ENCODE results near the gene PTPRE. TPM values are rescaled to one million over a fixed set of nuclear protein-coding genes. Genes with fewer than 3 reads are reported as not detected.

PTPRE gene
- total and polyA plus RNA-seq, 4 experiments from 2014 or later: 6.5 to 27.6 (median 18.9) TPM

- Mint-ChIP-seq H3K27ac (peak overlapping the region in 6 of 7 donors; percentile 36 to 72 (median 54)), H3K4me3 (no peak overlapping the region), H3K9me3 (no peaks in the 10 kb centered on the region), H3K4me1 (peaks cover 10 to 41% (median 26%) of the 10 kb centered on the region in 4 donors), H3K36me3 (peaks cover 0 to 10% of the 10 kb centered on the region in 2 donors), H3K27me3 (no peaks in the 10 kb centered on the region)
- H3K4me1 ChIP-seq (ENCODE audit: insufficient read depth, low read length): peaks cover 27% of the 10 kb centered on the region
- DNase-seq: no peak
- POLR2A ChIA-PET (ENCODE audit: partially characterized antibody): interaction anchor here (0.6 to 1.2 kb wide), 2 partner anchors 20 to 21 kb away, joined by 3 to 4 read pairs; no protein-coding TSS in a partner anchor
- H3K36me3 ChIP-seq (ENCODE audit: insufficient read depth, low read length): no peaks in the 10 kb centered on the region
- no peak overlapping the region for H3K27ac ChIP-seq (ENCODE audit: low read depth, low read length)
- no peaks in the 10 kb centered on the region for H3K9me3 ChIP-seq (ENCODE audit: control insufficient read depth in 1 of 2, low read length in 2 of 2)
- CTCF ChIA-PET (ENCODE audit: partially characterized antibody): interaction anchor here (6.6 to 8.3 kb wide), 2 partner anchors 9 to 27 kb away, joined by 93 to 123 read pairs; no protein-coding TSS in a partner anchor
- no peak overlapping the region for H3K4me3 ChIP-seq (ENCODE audit: low read length in 2 of 2)
- H3K27me3 ChIP-seq (ENCODE audit: insufficient read depth, low read length): no peaks in the 10 kb centered on the region
- intact Hi-C loops (cut with micrococcal nuclease): no loop called here
Measured at GRCh38 chr10:128044186-128044585, 137.3 kb downstream of the PTPRE start.

GRCh38 chr10:128044961-128045832 is 138.3 kb downstream of the PTPRE start:
- ChIA-PET CTCF (ENCODE audit: partially characterized antibody) (interaction anchor here (0.6 to 8.3 kb wide), 5 partner anchors 10 to 166 kb away, joined by 3 to 123 read pairs (median 3); no protein-coding TSS in a partner anchor), POLR2A (ENCODE audit: partially characterized antibody) (interaction anchor here (0.6 to 4.7 kb wide), 3 partner anchors 10 to 19 kb away, joined by 3 to 169 read pairs (median 4); no protein-coding TSS in a partner anchor)
- Histone ChIP-seq H3K27ac (ENCODE audit: low read depth, low read length) (peak overlapping the region; percentile 83), H3K4me1 (ENCODE audit: insufficient read depth, low read length) (peaks cover 36% of the 10 kb centered on the region), H3K9me3 (ENCODE audit: control insufficient read depth in 1 of 2, low read length in 2 of 2) (no peaks in the 10 kb centered on the region), H3K27me3 (ENCODE audit: insufficient read depth, low read length) (no peaks in the 10 kb centered on the region), H3K4me3 (ENCODE audit: low read length in 2 of 2) (no peak overlapping the region), H3K36me3 (ENCODE audit: insufficient read depth, low read length) (no peaks in the 10 kb centered on the region)
- intact Hi-C loops (cut with micrococcal nuclease): no loop called here
- no peak for DNase-seq
- Mint-ChIP-seq H3K4me3 (peak overlapping the region in 3 of 8 donors; percentile 8 to 49 (median 17)), H3K36me3 (peaks cover 0 to 16% of the 10 kb centered on the region in 2 donors), H3K27me3 (no peaks in the 10 kb centered on the region), H3K27ac (peak overlapping the region; percentile 37 to 92 (median 74)), H3K9me3 (no peaks in the 10 kb centered on the region), H3K4me1 (peaks cover 18 to 51% (median 35%) of the 10 kb centered on the region in 4 donors)

- no peaks in the 10 kb centered on the region for H3K9me3 Mint-ChIP-seq
- H3K27me3 Mint-ChIP-seq: no peaks in the 10 kb centered on the region
- peak overlapping the region; percentile 83 for H3K27ac ChIP-seq (ENCODE audit: low read depth, low read length)
- no peak overlapping the region for H3K4me3 ChIP-seq (ENCODE audit: low read length in 2 of 2)
- intact Hi-C loops (cut with micrococcal nuclease): loop anchor here (2.0 kb wide), 2 partner anchors 35 to 81 kb away; partner anchors contain the start of gene MKI67
- DNase-seq: no peak
- POLR2A ChIA-PET (ENCODE audit: partially characterized antibody): interaction anchor here (0.8 to 4.7 kb wide), 2 partner anchors 11 to 19 kb away, joined by 4 to 169 read pairs; no protein-coding TSS in a partner anchor
- no peaks in the 10 kb centered on the region for H3K9me3 ChIP-seq (ENCODE audit: control insufficient read depth in 1 of 2, low read length in 2 of 2)
- H3K4me3 Mint-ChIP-seq: peak overlapping the region in 4 of 8 donors; percentile 20 to 62 (median 31)
- H3K4me1 Mint-ChIP-seq: peaks cover 24 to 56% (median 41%) of the 10 kb centered on the region in 4 donors
- peak overlapping the region in 6 of 7 donors; percentile 46 to 92 (median 86) for H3K27ac Mint-ChIP-seq
- H3K4me1 ChIP-seq (ENCODE audit: insufficient read depth, low read length): peaks cover 42% of the 10 kb centered on the region
- H3K36me3 Mint-ChIP-seq: peaks cover 6 to 22% of the 10 kb centered on the region in 2 donors
- H3K27me3 ChIP-seq (ENCODE audit: insufficient read depth, low read length): no peaks in the 10 kb centered on the region
- CTCF ChIA-PET (ENCODE audit: partially characterized antibody): interaction anchor here (6.6 to 8.3 kb wide), 2 partner anchors 11 to 25 kb away, joined by 93 to 123 read pairs; no protein-coding TSS in a partner anchor
- H3K36me3 ChIP-seq (ENCODE audit: insufficient read depth, low read length): no peaks in the 10 kb centered on the region
Measured at GRCh38 chr10:128045833-128046120, 138.9 kb downstream of the PTPRE start.

GRCh38 chr10:128046156-128046952 is 139.5 kb downstream of the PTPRE start:
- no peaks in the 10 kb centered on the region for H3K36me3 ChIP-seq (ENCODE audit: insufficient read depth, low read length)
- H3K9me3 ChIP-seq (ENCODE audit: control insufficient read depth in 1 of 2, low read length in 2 of 2): no peaks in the 10 kb centered on the region
- no peak for DNase-seq
- peak overlapping the region in 1 of 2 donors; percentile 77 for H3K4me3 ChIP-seq (ENCODE audit: low read length in 2 of 2)
- H3K4me1 ChIP-seq (ENCODE audit: insufficient read depth, low read length): peaks cover 48% of the 10 kb centered on the region
- intact Hi-C loops (cut with micrococcal nuclease): loop anchor here (2.0 kb wide), 2 partner anchors 36 to 80 kb away; partner anchors contain the start of gene MKI67
- peaks cover 27 to 62% (median 44%) of the 10 kb centered on the region in 4 donors for H3K4me1 Mint-ChIP-seq
- ChIA-PET CTCF (ENCODE audit: partially characterized antibody) (interaction anchor here (1.9 to 8.3 kb wide), 5 partner anchors 11 to 166 kb away, joined by 11 to 123 read pairs (median 45); no protein-coding TSS in a partner anchor), POLR2A (ENCODE audit: partially characterized antibody) (interaction anchor here (0.8 to 4.7 kb wide), 7 partner anchors 11 to 141 kb away, joined by 4 to 169 read pairs (median 20); no protein-coding TSS in a partner anchor)
- no peaks in the 10 kb centered on the region for H3K27me3 ChIP-seq (ENCODE audit: insufficient read depth, low read length)
- H3K27ac Mint-ChIP-seq: peak overlapping the region; percentile 82 to 99 (median 93)
- peak overlapping the region; percentile 83 for H3K27ac ChIP-seq (ENCODE audit: low read depth, low read length)
- H3K27me3 Mint-ChIP-seq: no peaks in the 10 kb centered on the region
- peaks cover 10 to 26% of the 10 kb centered on the region in 2 donors for H3K36me3 Mint-ChIP-seq
- H3K4me3 Mint-ChIP-seq: peak overlapping the region in 7 of 8 donors; percentile 36 to 93 (median 55)
- no peaks in the 10 kb centered on the region for H3K9me3 Mint-ChIP-seq

GRCh38 chr10:128046953-128047290 is 140.0 kb downstream of the PTPRE start:
- Mint-ChIP-seq H3K9me3 (no peaks in the 10 kb centered on the region), H3K27ac (peak overlapping the region; percentile 90 to 99 (median 93)), H3K4me1 (peaks cover 27 to 68% (median 46%) of the 10 kb centered on the region in 4 donors), H3K36me3 (peaks cover 10 to 30% of the 10 kb centered on the region in 2 donors), H3K27me3 (no peaks in the 10 kb centered on the region), H3K4me3 (peak overlapping the region; percentile 86 to 99 (median 92))
- H3K36me3 ChIP-seq (ENCODE audit: insufficient read depth, low read length): peaks cover under 1% of the 10 kb centered on the region
- H3K9me3 ChIP-seq (ENCODE audit: control insufficient read depth in 1 of 2, low read length in 2 of 2): no peaks in the 10 kb centered on the region
- CTCF ChIA-PET (ENCODE audit: partially characterized antibody): interaction anchor here (0.5 to 8.3 kb wide), 6 partner anchors 12 to 165 kb away, joined by 3 to 123 read pairs (median 29); no protein-coding TSS in a partner anchor
- DNase-seq: no peak
- H3K4me3 ChIP-seq (ENCODE audit: low read length in 2 of 2): peak overlapping the region in 1 of 2 donors; percentile 77
- peak overlapping the region; percentile 83 for H3K27ac ChIP-seq (ENCODE audit: low read depth, low read length)
- POLR2A ChIA-PET (ENCODE audit: partially characterized antibody): interaction anchor here (1.7 to 4.7 kb wide), 9 partner anchors 11 to 140 kb away, joined by 6 to 169 read pairs (median 20); partner anchors contain the start of gene MKI67
- H3K4me1 ChIP-seq (ENCODE audit: insufficient read depth, low read length): peaks cover 48% of the 10 kb centered on the region
- no peaks in the 10 kb centered on the region for H3K27me3 ChIP-seq (ENCODE audit: insufficient read depth, low read length)
- intact Hi-C loops (cut with micrococcal nuclease): loop anchor here (1.0 to 2.0 kb wide), 5 partner anchors 12 to 80 kb away; partner anchors contain the start of gene MKI67

GRCh38 chr10:128047351-128047750 is 140.4 kb downstream of the PTPRE start:
- Mint-ChIP-seq H3K27ac (peak overlapping the region; percentile 90 to 99 (median 93)), H3K4me3 (peak overlapping the region; percentile 86 to 99 (median 92)), H3K4me1 (peaks cover 28 to 72% (median 49%) of the 10 kb centered on the region in 4 donors), H3K9me3 (no peaks in the 10 kb centered on the region), H3K36me3 (peaks cover 13 to 34% of the 10 kb centered on the region in 2 donors), H3K27me3 (no peaks in the 10 kb centered on the region)
- H3K27ac ChIP-seq (ENCODE audit: low read depth, low read length): peak overlapping the region; percentile 83
- no peaks in the 10 kb centered on the region for H3K27me3 ChIP-seq (ENCODE audit: insufficient read depth, low read length)
- peaks cover 48% of the 10 kb centered on the region for H3K4me1 ChIP-seq (ENCODE audit: insufficient read depth, low read length)
- H3K4me3 ChIP-seq (ENCODE audit: low read length in 2 of 2): peak overlapping the region; percentile 63 to 77
- intact Hi-C loops (cut with micrococcal nuclease): loop anchor here (1.0 to 2.0 kb wide), 5 partner anchors 12 to 79 kb away; partner anchors contain the start of gene MKI67
- H3K9me3 ChIP-seq (ENCODE audit: control insufficient read depth in 1 of 2, low read length in 2 of 2): no peaks in the 10 kb centered on the region
- ChIA-PET POLR2A (ENCODE audit: partially characterized antibody) (interaction anchor here (0.7 to 4.7 kb wide), 10 partner anchors 10 to 140 kb away, joined by 3 to 169 read pairs (median 16); partner anchors contain the start of gene MKI67), CTCF (ENCODE audit: partially characterized antibody) (interaction anchor here (0.5 to 8.3 kb wide), 7 partner anchors 12 to 165 kb away, joined by 3 to 123 read pairs (median 13); no protein-coding TSS in a partner anchor)
- peak; percentile 78 to 92 (median 84) for DNase-seq
- H3K36me3 ChIP-seq (ENCODE audit: insufficient read depth, low read length): peaks cover 4% of the 10 kb centered on the region
